Muscle of back (tissue), 11 donors: ENCODE measurements around the gene CCNT2. TPM values are rescaled to one million over a fixed set of nuclear protein-coding genes. Genes with fewer than 3 reads are reported as not detected.
"Not testable (repeated sequence)": the region's sequence is repeated elsewhere in the genome, so short reads cannot be mapped to it uniquely, and the experiment has no call there.

ENCODE experiments used
- DNase-seq, 3 donors: peaks; one replicate each; pipeline versions ENCODE4 v3.0.0 to v3.0.0-alpha.2; 2013
- polyA plus RNA-seq, 10 donors: library from polyadenylated mRNA; unstranded; fragments of 120-200 nt; gene quantifications; one replicate each; pipeline ENCODE4 v1.2.1, GENCODE V29; 2013; ENCODE audit not compliant: insufficient read length in 10 of 10

Gene CCNT2
- polyA plus RNA-seq, 10 donors, result 23.4 to 54.3 (median 34.1) TPM

GRCh38 chr2:134917360-134917865 lies 1.2 kb upstream of the CCNT2 start:
- DNase-seq, result peak in 2 of 3 donors; percentile 2 to 4

GRCh38 chr2:134917888-134918525 lies 615 bp upstream of the CCNT2 start:
- DNase-seq, result peak in 2 of 3 donors; percentile 92 to 97

- DNase-seq, result peak in 1 of 3 donors; percentile 31
These were observed 954 bp downstream of the CCNT2 start for GRCh38 chr2:134919341-134920210.

- DNase-seq, result no peak
These were observed 6.3 kb downstream of the CCNT2 start for GRCh38 chr2:134924912-134925311.

GRCh38 chr2:134926231-134926931 lies 7.8 kb downstream of the CCNT2 start:
- peak in 1 of 3 donors; percentile 4 for DNase-seq

- no peak for DNase-seq
These were observed 8.6 kb downstream of the CCNT2 start for GRCh38 chr2:134927195-134927594.

- no peak for DNase-seq
These were observed 14.4 kb downstream of the CCNT2 start for GRCh38 chr2:134932864-134933526.

- no peak for DNase-seq
These were observed 15.1 kb downstream of the CCNT2 start for GRCh38 chr2:134933732-134934131.

- DNase-seq, result no peak
These were observed 15.5 kb downstream of the CCNT2 start for GRCh38 chr2:134934150-134934549.

GRCh38 chr2:134934641-134935040 lies 16.0 kb downstream of the CCNT2 start:
- DNase-seq, result no peak

- DNase-seq, result no peak
These were observed 18.1 kb downstream of the CCNT2 start for GRCh38 chr2:134936691-134937090.

GRCh38 chr2:134943540-134943939 lies 24.9 kb downstream of the CCNT2 start:
- DNase-seq, result no peak

- DNase-seq, result no peak
These were observed 26.4 kb downstream of the CCNT2 start for GRCh38 chr2:134944975-134945374.

GRCh38 chr2:134946073-134946472 lies 27.5 kb downstream of the CCNT2 start:
- no peak for DNase-seq

GRCh38 chr2:134949981-134950708 lies 31.5 kb downstream of the CCNT2 start:
- no peak for DNase-seq

GRCh38 chr2:134950886-134951285 lies 32.3 kb downstream of the CCNT2 start:
- no peak for DNase-seq

GRCh38 chr2:134952608-134953007 lies 34.0 kb downstream of the CCNT2 start:
- no peak for DNase-seq

- DNase-seq, result no peak
These were observed 35.4 kb downstream of the CCNT2 start for GRCh38 chr2:134954065-134954464.

- no peak for DNase-seq
These were observed 37.1 kb downstream of the CCNT2 start for GRCh38 chr2:134955744-134956143.

GRCh38 chr2:134957477-134957876 lies 38.9 kb downstream of the CCNT2 start:
- DNase-seq, result no peak

- not testable (repeated sequence) for DNase-seq
These were observed 48.5 kb downstream of the CCNT2 start for GRCh38 chr2:134967166-134967565.
